SK-N-DZ (cell line): ENCODE results near the gene GLTPD2.
A peak's percentile ranks its signal among the peaks of the same experiment; 100 is the strongest.

Experiments used
- DNase-seq: peaks from one replicate; pipeline ENCODE4 v3.0.0-alpha.2; 2015; ENCODE audit warnings: low spot score

The GLTPD2 gene

DNA sequence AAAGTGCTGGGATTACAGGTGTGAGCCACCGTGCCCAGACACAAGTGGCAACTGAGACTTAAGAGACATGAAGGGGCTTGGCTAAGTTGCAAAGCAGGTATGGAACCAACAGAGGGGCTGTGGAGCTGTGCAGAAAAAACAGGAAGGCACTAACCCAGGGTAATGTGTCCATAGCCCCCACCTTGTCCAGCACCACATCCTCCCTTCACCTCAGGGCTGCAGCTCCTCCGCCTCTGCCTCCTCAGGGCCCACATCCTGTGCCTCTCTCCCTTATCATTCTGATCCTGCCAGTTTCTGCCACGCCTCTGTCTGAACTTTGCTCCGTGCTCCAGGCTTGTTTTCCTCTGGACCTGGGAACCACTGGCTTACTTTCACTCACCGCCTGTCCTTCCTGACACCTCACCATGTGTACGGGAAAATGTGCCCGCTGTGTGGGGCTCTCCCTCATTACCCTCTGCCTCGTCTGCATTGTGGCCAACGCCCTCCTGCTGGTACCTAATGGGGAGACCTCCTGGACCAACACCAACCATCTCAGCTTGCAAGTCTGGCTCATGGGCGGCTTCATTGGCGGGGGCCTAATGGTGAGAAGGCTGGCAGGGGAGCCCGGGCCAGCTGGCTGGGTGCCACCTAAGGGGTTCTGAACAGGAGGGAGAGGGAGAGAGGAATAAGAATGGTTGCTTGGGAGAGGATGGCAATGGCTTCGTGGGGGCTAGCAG is 17.1 kb upstream of the GLTPD2 start, which contains the start of gene TM4SF5:
TSS of gene TM4SF5 (plus strand) at position 368 of the 716 bp plus-strand sequence. CDS start at position 405, 37 bp downstream.
- DNase-seq, result no peak

DNA sequence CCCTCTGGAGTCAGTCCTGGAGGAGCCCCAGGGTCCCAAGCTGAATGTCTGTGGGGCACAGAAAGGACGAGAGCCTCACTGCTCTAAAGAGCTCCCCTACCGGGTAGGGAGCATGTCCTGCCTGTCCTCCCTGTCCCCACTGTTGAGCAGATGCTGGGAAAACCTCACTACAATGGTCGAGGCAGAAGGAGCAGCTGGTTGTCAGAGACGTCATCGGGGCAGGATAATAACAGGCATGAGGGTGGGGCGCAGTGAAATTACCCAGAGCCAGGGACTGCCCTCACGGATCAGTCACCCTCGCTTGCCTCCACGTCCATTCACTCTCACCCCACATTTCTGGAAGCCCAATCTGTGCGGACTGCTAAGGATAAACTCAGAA is 16.5 kb upstream of the GLTPD2 start:
- no peak for DNase-seq

DNA sequence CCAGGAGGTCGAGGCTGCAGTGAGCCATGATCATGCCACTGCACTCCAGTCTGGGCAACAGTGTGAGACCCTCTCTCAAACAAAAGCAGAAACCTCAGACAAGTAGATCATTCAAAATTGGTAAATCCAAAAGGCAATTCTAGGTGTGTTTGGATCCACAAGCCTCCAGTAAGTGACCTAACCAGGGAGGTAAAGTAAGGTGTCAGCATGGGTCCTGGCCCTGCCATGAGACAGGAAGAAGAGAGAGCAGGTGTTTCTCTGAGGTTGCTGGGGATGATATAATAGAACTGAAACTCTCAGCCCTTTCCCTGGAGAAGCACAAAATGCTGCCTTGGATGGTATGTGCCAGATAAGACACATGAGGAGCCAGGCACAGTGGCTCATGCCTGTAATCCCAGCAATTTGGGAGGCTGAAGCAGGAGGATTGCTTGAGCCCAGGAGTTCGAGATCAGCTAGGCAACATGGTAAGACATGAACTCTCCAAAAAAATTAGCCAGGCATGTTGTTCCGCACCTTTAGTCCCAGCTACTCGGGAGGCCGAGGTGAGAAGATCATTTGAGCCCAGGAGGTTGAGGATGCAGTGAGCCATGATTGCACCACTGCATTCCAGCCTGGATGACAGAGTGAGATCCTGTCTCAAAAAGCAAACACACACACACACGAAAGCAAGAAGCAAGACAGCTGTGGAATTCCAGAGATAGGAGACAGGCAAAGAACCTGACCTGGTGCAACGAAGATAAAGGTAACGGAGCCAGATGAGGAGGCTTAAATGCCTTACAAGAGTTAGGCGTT is 10.6 kb upstream of the GLTPD2 start:
- no peak for DNase-seq

DNA sequence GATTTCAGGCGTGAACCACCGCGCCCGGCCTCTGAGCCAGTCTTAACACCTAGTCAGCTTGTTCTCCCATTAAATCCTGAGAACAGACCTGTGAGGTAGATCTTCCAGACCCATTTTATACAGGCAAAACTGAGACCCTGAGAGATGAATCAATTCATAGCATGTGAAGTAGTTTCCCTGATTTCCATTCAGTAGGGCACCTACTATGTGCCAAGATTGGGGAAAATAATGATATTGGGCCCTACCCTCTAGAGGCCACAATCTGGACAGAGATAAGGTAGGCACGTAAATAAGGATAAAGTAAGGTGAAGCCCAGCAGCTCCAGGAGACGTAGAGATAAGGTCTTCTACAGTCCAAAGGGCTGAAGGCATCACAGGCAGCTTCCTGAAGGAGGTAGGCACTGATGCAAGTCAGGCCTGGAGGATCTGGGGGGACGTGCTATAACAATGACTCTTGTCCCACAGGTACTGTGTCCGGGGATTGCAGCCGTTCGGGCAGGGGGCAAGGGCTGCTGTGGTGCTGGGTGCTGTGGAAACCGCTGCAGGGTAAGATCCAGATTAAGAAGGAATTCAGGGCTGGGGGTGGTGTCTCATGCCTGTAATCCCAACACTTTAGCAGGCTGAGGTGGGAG is 8.3 kb upstream of the GLTPD2 start:
- DNase-seq, result no peak

DNA sequence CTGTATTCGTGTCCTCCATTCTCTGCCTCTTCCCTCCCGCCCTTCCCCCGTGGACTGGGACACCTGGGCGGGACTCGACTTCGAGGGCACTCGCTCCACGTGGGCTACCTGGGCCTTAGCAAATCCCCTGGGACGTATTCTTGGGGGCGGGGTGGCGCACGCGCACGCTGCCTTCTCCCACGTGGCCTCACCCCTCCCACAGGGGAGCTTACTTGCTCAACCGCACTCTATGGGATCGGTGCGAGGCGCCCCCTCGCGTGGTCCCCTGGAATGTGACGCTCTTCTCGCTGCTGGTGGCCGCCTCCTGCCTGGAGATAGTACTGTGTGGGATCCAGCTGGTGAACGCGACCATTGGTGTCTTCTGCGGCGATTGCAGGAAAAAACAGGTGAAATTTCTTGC is 6.1 kb upstream of the GLTPD2 start:
- peak; percentile 27 for DNase-seq

DNA sequence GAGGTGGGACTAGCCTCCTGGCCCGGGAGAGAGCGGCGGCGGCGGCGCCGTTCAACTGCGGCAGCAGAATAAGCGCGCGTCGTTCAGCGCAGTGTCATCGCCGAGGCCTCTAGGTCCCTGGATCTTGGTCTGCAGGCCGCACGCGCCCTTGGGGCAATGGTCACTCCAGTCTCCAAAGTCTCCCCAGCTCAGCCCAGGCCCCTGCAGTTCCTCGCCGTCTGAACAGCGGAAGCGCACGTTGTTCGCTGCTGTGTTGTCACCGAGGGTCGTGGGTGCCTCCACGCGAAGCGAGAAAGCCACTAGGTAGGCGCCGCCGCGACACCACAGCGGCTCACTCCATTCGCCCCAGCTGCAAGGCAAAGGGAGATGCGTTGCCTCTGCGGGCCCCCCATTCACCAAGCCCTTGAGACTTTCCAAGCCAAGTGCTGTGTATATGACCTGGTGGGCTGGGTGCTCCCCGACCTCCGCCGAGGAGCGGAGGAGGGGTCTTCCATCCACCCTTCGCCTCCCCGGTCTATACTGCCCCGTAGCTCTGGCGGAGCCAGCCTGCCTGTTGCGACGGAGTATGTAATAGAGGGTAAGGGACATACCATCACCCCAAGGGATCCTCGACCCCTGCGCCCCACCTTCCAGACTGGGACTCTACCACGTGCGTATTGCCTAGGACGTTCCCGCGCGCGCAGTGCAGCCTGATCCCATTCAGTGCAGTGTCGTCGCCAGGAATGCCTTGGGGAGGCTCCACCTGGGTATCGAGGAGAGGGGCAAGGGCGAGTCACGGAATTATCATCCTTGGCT is 3.3 kb upstream of the GLTPD2 start:
- no peak for DNase-seq

DNA sequence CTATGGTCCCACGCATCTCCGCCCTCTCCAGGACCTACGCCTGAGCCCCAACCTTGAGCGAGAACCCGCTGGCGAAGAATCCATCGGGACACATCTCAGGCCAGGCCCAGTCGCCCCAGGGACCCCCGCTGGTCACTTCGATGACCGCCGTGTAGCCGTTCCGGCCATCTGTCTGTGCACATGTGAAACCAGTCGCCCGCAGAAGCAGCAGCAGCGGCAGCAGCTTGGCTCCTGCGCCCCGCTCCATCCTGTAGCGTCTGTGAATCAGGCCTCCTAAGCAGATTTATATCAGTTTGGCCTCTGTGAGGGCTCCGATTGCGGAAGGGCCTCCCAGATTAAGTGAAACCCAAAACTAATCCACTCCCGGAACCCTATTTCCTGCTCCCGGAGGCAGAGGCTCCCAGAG is 2.7 kb upstream of the GLTPD2 start, which contains the start of gene VMO1:
TSS of gene VMO1 (minus strand) at position 259 of the 406 bp plus-strand sequence. CDS start at position 247, 12 bp downstream.
- no peak for DNase-seq

DNA sequence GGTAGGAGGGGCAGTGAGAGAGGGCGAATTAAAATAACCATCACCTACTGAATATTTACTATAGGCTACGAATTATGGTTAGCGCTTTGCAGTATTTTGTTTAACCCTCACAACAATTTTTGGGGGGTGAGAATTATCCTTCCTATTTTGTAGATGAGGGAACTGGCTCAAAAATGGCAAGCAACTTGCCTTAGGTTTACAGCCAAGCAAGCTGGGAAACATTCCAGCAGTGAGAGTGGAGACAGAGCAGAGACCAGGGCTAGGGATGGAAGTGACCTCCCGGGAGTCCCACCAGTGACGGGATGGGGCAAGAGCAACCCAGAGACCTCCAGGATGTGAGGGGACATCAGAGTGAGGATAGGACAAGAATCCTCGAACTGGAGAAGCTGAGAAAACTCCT is 2.2 kb upstream of the GLTPD2 start:
- no peak for DNase-seq

DNA sequence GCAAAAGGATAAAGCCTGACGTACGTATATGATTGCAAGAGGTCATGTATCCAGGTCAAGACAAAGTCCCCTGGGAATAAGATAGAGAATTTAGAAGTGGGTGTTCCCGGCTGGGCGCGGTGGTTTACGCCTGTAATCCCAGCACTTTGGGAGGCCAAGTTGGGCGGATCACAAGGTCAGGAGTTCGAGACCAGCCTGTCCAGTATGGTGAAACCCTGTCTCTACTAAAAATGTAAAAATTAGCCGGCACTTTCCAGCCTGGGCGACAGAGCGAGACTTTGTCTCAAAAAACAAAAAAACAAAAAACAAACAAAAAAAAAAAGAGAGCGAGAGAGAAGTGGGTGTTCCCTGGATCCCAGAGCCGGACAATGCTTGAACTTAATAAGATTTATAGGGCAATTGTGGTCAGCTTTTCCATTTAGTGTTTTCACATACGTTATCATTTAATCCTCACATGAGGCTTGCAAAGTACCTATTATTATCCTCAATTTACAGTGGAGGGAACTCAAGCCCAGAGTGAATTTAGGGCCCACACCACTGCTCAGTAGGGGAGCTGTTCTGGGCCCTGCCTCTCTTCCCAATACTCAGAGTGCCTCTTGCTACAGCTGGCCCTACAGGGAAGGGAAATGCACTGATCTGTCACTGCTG is 481 bp upstream of the GLTPD2 start:
- no peak for DNase-seq

DNA sequence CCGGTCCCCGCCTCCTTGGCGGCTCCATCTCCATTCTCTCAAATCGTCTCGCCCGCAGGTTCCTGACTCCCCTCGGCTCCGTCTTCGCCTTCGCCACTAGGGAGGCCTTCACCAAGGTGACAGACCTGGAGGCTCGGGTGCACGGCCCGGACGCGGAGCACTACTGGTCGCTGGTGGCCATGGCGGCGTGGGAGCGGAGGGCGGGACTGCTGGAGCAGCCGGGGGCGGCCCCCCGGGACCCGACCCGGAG is 862 bp downstream of the GLTPD2 start:
- no peak for DNase-seq

DNA sequence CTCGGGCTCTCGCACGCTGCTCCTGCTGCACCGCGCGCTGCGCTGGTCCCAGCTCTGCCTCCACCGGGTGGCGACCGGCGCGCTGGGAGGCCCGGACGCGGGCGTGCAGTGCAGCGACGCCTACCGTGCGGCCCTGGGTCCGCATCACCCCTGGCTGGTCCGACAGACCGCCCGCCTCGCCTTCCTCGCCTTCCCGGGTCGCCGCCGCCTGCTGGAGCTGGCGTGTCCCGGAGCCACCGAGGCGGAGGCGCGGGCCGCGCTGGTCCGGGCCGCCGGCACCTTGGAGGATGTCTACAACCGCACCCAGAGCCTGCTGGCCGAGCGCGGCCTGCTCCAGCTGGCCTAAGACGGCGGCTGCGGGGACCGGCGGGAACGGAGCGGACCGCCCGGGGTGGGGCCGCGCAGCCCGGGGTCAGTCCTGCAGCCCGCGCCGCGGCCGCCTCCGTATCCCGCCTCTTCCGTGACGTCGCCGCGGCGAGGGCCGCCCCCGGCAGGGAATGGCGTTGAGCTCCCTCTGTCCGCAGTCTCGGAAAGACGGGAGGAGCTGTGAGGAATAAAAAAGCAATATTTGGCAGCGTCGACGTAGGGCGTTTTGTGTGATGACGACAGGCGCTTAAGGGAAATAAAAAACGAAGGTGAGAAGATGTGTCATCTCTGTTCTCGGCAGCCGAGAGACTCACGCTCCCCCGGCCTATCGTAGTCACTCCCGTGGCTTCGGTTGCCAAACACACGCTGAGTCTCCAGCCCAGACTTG is 1.4 kb downstream of the GLTPD2 start:
- DNase-seq, result peak; percentile 88

DNA sequence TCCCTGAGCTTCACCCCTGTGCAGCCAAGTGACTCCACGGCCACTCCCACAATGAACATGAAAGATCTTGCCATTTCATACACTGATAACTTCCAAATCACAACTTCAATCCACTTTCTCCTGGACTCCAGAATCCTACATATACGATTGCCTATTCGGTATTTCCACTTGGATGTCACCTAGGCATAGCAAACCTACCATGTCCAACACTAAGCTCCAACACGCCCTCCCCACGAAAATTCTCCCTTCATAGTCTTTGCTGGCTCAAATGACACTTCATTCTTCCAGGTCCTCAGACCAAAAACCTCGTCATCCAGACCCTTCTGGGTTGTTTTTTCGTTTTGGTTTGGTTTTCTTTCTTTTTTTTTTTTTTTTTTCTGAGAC is 1.9 kb downstream of the GLTPD2 start:
- DNase-seq, result no peak

DNA sequence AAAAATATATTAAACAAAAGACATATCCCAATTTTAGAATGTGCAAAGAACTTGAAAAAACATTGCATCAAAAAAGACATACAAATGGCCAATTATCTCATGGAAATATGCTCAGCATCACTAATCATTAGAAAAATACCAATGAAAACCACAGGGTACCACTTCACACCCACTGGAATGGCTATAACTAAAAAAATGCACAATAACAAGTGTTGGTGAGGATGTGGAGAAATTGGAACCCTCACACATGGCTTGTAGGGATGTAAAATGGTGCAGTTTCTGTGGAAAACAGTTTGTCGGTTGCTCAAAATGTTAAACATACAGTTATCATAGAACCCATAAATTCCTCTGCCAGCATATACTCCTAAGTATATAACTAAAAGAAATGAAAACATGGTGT is 6.4 kb downstream of the GLTPD2 start:
- DNase-seq, result no peak

DNA sequence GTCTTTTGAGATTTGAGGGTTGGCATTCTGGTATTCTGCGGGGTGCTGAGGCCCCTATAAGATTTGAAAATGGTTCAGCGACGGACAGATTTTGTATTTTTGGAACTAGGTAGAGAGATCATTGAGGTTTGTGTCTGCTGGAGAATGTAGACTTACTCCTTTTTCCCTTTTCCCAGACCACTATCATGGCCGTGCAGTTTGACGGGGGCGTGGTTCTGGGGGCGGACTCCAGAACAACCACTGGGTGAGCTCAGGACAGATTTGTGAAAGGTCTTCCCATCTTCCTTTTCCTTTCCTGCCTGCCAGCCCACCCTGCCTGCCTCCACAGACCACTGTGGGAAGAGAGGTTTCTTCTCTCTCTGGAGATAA is 7.8 kb downstream of the GLTPD2 start:
- peak; percentile 33 for DNase-seq

DNA sequence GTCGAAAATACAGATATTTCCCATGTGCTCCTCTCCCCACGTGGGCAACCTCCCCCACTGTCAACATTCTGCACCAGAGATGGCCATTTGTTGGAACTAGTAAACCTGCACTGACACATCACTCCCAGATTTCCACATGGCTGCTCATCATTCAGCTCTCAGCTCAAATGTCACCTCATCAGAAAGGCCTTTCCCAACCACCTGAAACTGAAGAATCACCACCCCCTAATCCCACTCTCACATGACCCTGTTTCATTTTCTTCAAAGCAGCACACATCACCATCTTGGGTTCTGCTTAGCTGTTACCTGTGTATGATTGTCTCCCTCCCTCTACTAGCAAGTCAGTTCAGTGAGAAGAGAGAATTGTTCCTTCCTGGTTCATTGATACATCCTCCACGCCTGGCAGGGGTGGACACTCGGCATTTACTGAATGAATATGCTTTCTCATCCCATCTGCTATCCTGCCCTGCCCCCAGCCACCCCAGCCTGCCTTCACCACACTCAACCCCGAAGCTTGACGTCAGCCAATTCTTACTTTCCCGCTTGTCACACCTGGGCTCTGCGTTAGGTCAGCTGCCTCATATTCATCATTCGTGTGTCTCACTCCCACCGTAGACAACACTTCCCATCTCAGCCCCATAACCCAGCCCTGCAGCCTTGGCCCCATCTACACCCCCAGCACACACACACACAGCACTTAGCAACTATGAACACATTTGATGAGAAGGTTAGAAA is 11.9 kb downstream of the GLTPD2 start:
- no peak for DNase-seq

DNA sequence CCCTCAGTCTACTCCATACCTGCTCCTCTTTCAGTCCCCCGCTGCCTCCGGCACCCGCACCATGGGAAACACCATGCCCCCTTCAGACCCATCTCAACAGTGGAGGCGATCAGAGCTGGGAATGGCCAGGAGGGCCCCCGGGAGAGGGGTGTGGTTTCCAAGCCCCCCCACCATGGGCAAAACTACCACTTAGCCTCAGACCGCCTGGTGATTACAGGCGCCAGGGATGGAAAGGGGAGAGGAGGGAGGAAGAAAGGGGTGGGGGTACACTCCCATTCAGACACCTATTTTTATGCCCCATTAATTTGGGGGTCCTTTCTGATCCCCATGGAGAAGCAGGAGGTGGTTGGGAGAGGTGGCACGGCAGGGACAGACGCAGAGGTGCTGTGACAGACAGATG is 13.5 kb downstream of the GLTPD2 start, which contains the start of gene C17orf114:
TSS of gene C17orf114 (minus strand) at position 101 of the 400 bp plus-strand sequence.
- no peak for DNase-seq

DNA sequence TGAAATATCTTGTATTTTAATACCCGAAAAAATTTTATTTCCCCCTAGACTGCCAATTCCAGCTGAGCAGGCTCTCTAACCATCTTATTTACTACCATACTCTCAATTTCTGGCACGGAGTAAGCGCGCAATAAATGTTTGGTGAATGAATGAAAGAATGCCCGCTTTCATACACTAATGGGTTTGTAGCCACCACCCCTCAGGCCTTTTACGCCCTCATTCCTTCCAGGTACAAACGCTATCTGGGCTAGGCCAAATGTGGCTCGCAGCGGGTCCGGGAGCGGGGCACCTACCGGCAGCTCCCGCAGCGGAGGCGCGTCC is 17.7 kb downstream of the GLTPD2 start:
- no peak for DNase-seq

DNA sequence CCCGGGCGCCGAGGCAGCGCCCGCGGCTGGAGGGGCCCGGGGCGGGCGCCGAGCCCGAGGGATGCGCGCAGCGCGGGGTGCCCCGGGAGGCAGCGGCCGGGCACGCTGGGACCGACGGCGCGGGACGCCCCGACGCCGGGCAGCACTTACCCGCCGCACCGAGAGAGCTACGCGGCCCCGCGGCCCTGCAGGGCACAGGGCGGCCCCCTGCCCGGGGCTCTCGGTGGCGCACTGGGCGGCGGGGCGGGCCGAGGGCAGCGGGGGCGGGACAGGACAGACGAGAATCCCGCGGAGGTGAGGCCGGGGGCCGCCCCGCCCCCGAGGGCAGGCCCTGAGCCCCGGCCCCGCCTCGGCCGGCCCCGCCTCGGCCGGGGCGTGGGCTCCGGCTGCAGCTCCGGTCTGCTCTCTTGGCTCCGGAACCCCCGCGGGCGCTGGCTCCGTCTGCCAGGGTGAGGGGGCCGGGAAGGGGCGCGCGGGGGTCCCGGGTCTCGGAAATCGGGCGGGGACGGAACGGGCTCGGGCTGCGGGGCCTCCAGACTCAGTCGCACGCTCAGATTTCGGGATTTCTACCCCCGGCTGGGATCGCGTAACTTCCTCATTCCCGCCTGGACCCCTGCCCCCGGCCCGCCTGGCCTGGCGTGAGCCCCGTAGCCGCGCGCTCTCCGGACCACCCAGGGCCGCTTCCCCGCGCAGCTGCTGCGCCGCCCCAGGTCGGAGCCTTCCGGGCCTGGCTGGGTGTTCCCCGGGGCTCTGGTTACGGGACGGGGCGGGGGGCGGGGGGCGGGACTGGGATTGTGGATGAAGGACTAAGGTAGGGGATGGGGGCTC is 18.2 kb downstream of the GLTPD2 start, which contains the start of gene PLD2:
TSS of gene PLD2 (plus strand) at position 376 of the 828 bp plus-strand sequence. CDS start 621 bp downstream, outside the sequence.
- peak; percentile 84 for DNase-seq
